ENCODE measurements around the gene NUDT15.

GRCh38 chr13:48010698-48011097 is 26.8 kb upstream of the NUDT15 start:
- no peak for TF ChIP-seq CTCF (IDR thresholded peaks at IDR 0.05)
- TF ChIP-seq POLR2A (IDR thresholded peaks at IDR 0.05) = no peak

All from ovary (tissue), 3 donors.